ENCODE measurements around the gene WSB1.

The WSB1 gene

GRCh38 chr17:27266228-27266627, 27.7 kb upstream of the WSB1 start:
- H3K9me3 ChIP-seq (ENCODE audit: control insufficient read depth, insufficient read depth, low read length): no peaks in the 10 kb centered on the region

GRCh38 chr17:27268394-27269085, 25.4 kb upstream of the WSB1 start:
- no peak overlapping the region for H3K27ac ChIP-seq (ENCODE audit: low read depth, low read length)
- H3F3A ChIP-seq (ENCODE audit: control insufficient read depth, insufficient read depth): no peaks in the 10 kb centered on the region
- H3K4me3 ChIP-seq (ENCODE audit: low read length): no peak overlapping the region
- H3K9me3 ChIP-seq (ENCODE audit: control insufficient read depth, insufficient read depth, low read length): no peaks in the 10 kb centered on the region
- TF ChIP-seq CTCF (IDR thresholded peaks at IDR 0.05; ENCODE audit: low read depth, low read length, poor library complexity, severe bottlenecking): no peak
- TF ChIP-seq EZH2phosphoT487 (IDR thresholded peaks at IDR 0.05; ENCODE audit: borderline replicate concordance, low read length): no peak
- peaks cover 13% of the 10 kb centered on the region for H3K27me3 ChIP-seq (ENCODE audit: control insufficient read depth, low read length)
- no peak overlapping the region for H3K4me2 ChIP-seq (ENCODE audit: low read length)
- no peaks in the 10 kb centered on the region for H3K36me3 ChIP-seq (ENCODE audit: control insufficient read depth, low read length)
- H3K79me2 ChIP-seq (ENCODE audit: control insufficient read depth, low read length): no peaks in the 10 kb centered on the region
- H4K20me1 ChIP-seq (ENCODE audit: control insufficient read depth, insufficient read depth, low read depth, low read length): no peaks in the 10 kb centered on the region
- H3K9me2 ChIP-seq (replicated peaks; ENCODE audit: control insufficient read depth, low read length): no peaks in the 10 kb centered on the region
- no peaks in the 10 kb centered on the region for H3K4me1 ChIP-seq (ENCODE audit: control insufficient read depth, low read length)

More at GRCh38 chr17:27266228-27266627, 27.7 kb upstream of the WSB1 start:
- no peak overlapping the region for H3K4me3 ChIP-seq (ENCODE audit: low read length)
- H3K36me3 ChIP-seq (ENCODE audit: control insufficient read depth, low read length): no peaks in the 10 kb centered on the region
- H3K4me1 ChIP-seq (ENCODE audit: control insufficient read depth, low read length): no peaks in the 10 kb centered on the region
- H3K79me2 ChIP-seq (ENCODE audit: control insufficient read depth, low read length): no peaks in the 10 kb centered on the region
- TF ChIP-seq EZH2phosphoT487 (IDR thresholded peaks at IDR 0.05; ENCODE audit: borderline replicate concordance, low read length) (no peak), CTCF (IDR thresholded peaks at IDR 0.05; ENCODE audit: low read depth, low read length, poor library complexity, severe bottlenecking) (no peak)
- no peaks in the 10 kb centered on the region for H3F3A ChIP-seq (ENCODE audit: control insufficient read depth, insufficient read depth)
- H3K4me2 ChIP-seq (ENCODE audit: low read length): no peak overlapping the region
- no peak overlapping the region for H3K27ac ChIP-seq (ENCODE audit: low read depth, low read length)
- no peaks in the 10 kb centered on the region for H3K9me2 ChIP-seq (replicated peaks; ENCODE audit: control insufficient read depth, low read length)
- H3K27me3 ChIP-seq (ENCODE audit: control insufficient read depth, low read length): peaks cover 10% of the 10 kb centered on the region; the same call in 1 of the 2 replicates
- H4K20me1 ChIP-seq (ENCODE audit: control insufficient read depth, insufficient read depth, low read depth, low read length): no peaks in the 10 kb centered on the region

GRCh38 chr17:27269201-27269600, 24.7 kb upstream of the WSB1 start:
- H3K9me3 ChIP-seq (ENCODE audit: control insufficient read depth, insufficient read depth, low read length): no peaks in the 10 kb centered on the region
- H3K79me2 ChIP-seq (ENCODE audit: control insufficient read depth, low read length): no peaks in the 10 kb centered on the region
- no peaks in the 10 kb centered on the region for H3F3A ChIP-seq (ENCODE audit: control insufficient read depth, insufficient read depth)
- no peak overlapping the region for H3K4me2 ChIP-seq (ENCODE audit: low read length)
- H3K27ac ChIP-seq (ENCODE audit: low read depth, low read length): no peak overlapping the region
- no peaks in the 10 kb centered on the region for H3K36me3 ChIP-seq (ENCODE audit: control insufficient read depth, low read length)
- TF ChIP-seq EZH2phosphoT487 (IDR thresholded peaks at IDR 0.05; ENCODE audit: borderline replicate concordance, low read length) (no peak), CTCF (IDR thresholded peaks at IDR 0.05; ENCODE audit: low read depth, low read length, poor library complexity, severe bottlenecking) (no peak)
- H3K9me2 ChIP-seq (replicated peaks; ENCODE audit: control insufficient read depth, low read length): no peaks in the 10 kb centered on the region
- H4K20me1 ChIP-seq (ENCODE audit: control insufficient read depth, insufficient read depth, low read depth, low read length): no peaks in the 10 kb centered on the region
- H3K4me3 ChIP-seq (ENCODE audit: low read length): no peak overlapping the region
- peaks cover 13% of the 10 kb centered on the region for H3K27me3 ChIP-seq (ENCODE audit: control insufficient read depth, low read length)
- no peaks in the 10 kb centered on the region for H3K4me1 ChIP-seq (ENCODE audit: control insufficient read depth, low read length)

Measured in DOHH2 (cell line).